Caco-2 (cell line): ENCODE results near the gene EIF1. TPM values are rescaled to one million over a fixed set of nuclear protein-coding genes. Genes with fewer than 3 reads are reported as not detected.
"Not testable (repeated sequence)": the region's sequence is repeated elsewhere in the genome, so short reads cannot be mapped to it uniquely, and the experiment has no call there.

Experiments
- BruUV-seq: library from RNA; stranded (reverse); fragments of 400-500 nt; replicated peaks from 2 replicates; lab custom pipeline; 2021; lab: Mats Ljungman, UMichigan
- CTCF ChIA-PET: fragments of 300-600 bp; sonication (Branson Sonifier 250); formaldehyde crosslinking; loops from one replicate; lab custom pipeline; 2022; ENCODE audit warnings: antibody characterized with exemption; lab: Charles Lee
- POLR2A ChIA-PET: fragments of 300-600 bp; sonication (Branson Sonifier 250); formaldehyde crosslinking; loops from one replicate; lab custom pipeline; 2022; ENCODE audit warnings: antibody characterized with exemption; lab: Charles Lee
- DNase-seq, 2 experiments: peaks; one replicate each; pipeline versions ENCODE4 v3.0.0 to v3.0.0-alpha.2; 2020 to 2022
- H3K27me3 ChIP-seq: replicated peaks from 2 replicates; pipeline ENCODE4 v1.6.0; 2011; ENCODE audit warnings: low read length; ENCODE audit not compliant: control insufficient read depth, insufficient read depth
- H3K36me3 ChIP-seq: 2 replicates; pipeline ENCODE4 v1.5.1; 2011; ENCODE audit warnings: low read length; ENCODE audit not compliant: control insufficient read depth, insufficient read depth
- H3K4me1 ChIP-seq: fragments of 250-450 bp; sonication (Bioruptor Pico); 2 replicates; pipeline ENCODE4 v1.5.1; 2020; ENCODE audit warnings: mild to moderate bottlenecking
- H3K4me3 ChIP-seq: 2 replicates; pipeline ENCODE4 v1.5.1; 2011; ENCODE audit warnings: low read depth, mild to moderate bottlenecking, control low read depth, low read length
- H3K9me3 ChIP-seq: fragments of 250-450 bp; sonication (Bioruptor Pico); 2 replicates; pipeline ENCODE4 v1.5.1; 2020; ENCODE audit warnings: mild to moderate bottlenecking, moderate library complexity
- H3K27ac Mint-ChIP-seq: one replicate; pipeline ENCODE4 v1.8.0; 2022; ENCODE audit warnings: mixed read lengths; ENCODE audit not compliant: unreplicated experiment
- H3K27me3 Mint-ChIP-seq: one replicate; pipeline ENCODE4 v1.8.0; 2022; ENCODE audit warnings: mixed read lengths; ENCODE audit not compliant: insufficient read depth, unreplicated experiment
- H3K36me3 Mint-ChIP-seq: one replicate; pipeline ENCODE4 v1.8.0; 2022; ENCODE audit warnings: mild to moderate bottlenecking, mixed read lengths; ENCODE audit not compliant: insufficient read depth, unreplicated experiment
- H3K4me1 Mint-ChIP-seq: one replicate; pipeline ENCODE4 v1.8.0; 2022; ENCODE audit warnings: low read depth, mixed read lengths; ENCODE audit not compliant: unreplicated experiment
- H3K4me3 Mint-ChIP-seq: one replicate; pipeline ENCODE4 v1.8.0; 2022; ENCODE audit warnings: mild to moderate bottlenecking, moderate library complexity, mixed read lengths; ENCODE audit not compliant: unreplicated experiment
- H3K9me3 Mint-ChIP-seq: one replicate; pipeline ENCODE4 v1.8.0; 2022; ENCODE audit warnings: mixed read lengths; ENCODE audit not compliant: unreplicated experiment
- CTCF ChIP-seq, 2 experiments: fragments of 200-600 bp in 1 of 2; IDR thresholded peaks; 1 replicate in 1 of 2; 2 replicates in 1 of 2; pipeline versions ENCODE4 v1.5.1 to v1.8.0; 2011 to 2022; ENCODE audit warnings: antibody characterized with exemption in 1 of 2, control low read depth in 1 of 2, inconsistent platforms in 1 of 2, low read depth in 1 of 2, low read length in 1 of 2, mild to moderate bottlenecking in 1 of 2, moderate library complexity in 1 of 2; ENCODE audit not compliant: insufficient read depth in 1 of 2, severe bottlenecking in 1 of 2, unreplicated experiment in 1 of 2
- intact Hi-C: fragments of 100-400 bp; cut with micrococcal nuclease; formaldehyde crosslinking; loops from one replicate; pipeline ENCODE4 v1.10.0; 2022; ENCODE audit not compliant: unreplicated experiment
- total RNA-seq: library from RNA; stranded (reverse); gene quantifications from 2 replicates; pipeline ENCODE4 v1.2.3, GENCODE V29; 2022

EIF1 gene
- total RNA-seq, 1 experiment from 2014 or later: 783 TPM

DNA sequence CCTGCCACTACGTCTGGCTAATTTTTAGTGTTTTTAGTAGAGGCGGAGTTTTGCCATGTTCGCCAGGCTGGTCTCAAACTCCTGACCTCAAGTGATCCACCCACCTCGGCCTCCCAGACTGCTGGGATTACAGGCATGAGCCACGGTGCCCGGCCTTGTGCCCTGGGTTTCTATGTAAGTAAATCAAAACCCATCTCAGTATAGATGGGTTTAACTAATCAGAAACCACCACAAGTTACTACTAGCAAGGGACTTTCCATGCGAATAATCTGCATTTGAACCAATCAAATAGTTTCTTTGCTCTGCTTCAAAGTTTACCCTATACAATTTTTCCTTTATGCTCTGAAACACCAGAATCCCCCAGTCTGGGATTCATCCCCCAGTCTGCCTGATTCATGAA is 16.5 kb upstream of the EIF1 start:
- TF ChIP-seq CTCF (IDR thresholded peaks at IDR 0.05; ENCODE audit: insufficient read depth in 1 of 2, low read depth in 1 of 2, low read length in 1 of 2, severe bottlenecking in 1 of 2, unreplicated experiment in 1 of 2): no peak
- Histone ChIP-seq H3K27me3 (no peaks in the 10 kb centered on the region), H3K4me3 (no peak overlapping the region), H3K9me3 (no peaks in the 10 kb centered on the region; the same call in 1 of the 2 replicates), H3K36me3 (no peaks in the 10 kb centered on the region), H3K4me1 (peaks cover 28% of the 10 kb centered on the region)
- BruUV-seq: no TSS peak
- Mint-ChIP-seq H3K36me3 (peaks cover 11% of the 10 kb centered on the region), H3K4me3 (no peak overlapping the region), H3K9me3 (peaks cover 1% of the 10 kb centered on the region), H3K27ac (no peak overlapping the region), H3K4me1 (peaks cover 26% of the 10 kb centered on the region), H3K27me3 (no peaks in the 10 kb centered on the region)
- ChIA-PET CTCF (interaction anchor here (0.6 kb wide), 1 partner anchor 260 kb away, joined by 3 read pairs; no protein-coding TSS in a partner anchor), POLR2A (no interaction called here)
- intact Hi-C loops: no loop called here
- DNase-seq: no peak

GRCh38 chr17:41675157-41676057 is 13.3 kb upstream of the EIF1 start:
- not testable (repeated sequence) for BruUV-seq
- H3K4me1 ChIP-seq: peaks cover 23% of the 10 kb centered on the region

More at GRCh38 chr17:41675157-41676057, 13.3 kb upstream of the EIF1 start:
- not testable (repeated sequence) for DNase-seq, H3K27me3 ChIP-seq, H3K27me3 Mint-ChIP-seq, H3K36me3 Mint-ChIP-seq, H3K36me3 ChIP-seq, H3K9me3 Mint-ChIP-seq, H3K4me3 ChIP-seq, H3K9me3 ChIP-seq
- intact Hi-C loops: loop anchor here (1.0 kb wide), 1 partner anchor 13 kb away; the partner anchor contains the start of gene EIF1
- peak overlapping the region; percentile 35 for H3K4me3 Mint-ChIP-seq
- peaks cover 26% of the 10 kb centered on the region for H3K4me1 Mint-ChIP-seq
- peak overlapping the region; percentile 93 for H3K27ac Mint-ChIP-seq
- TF ChIP-seq CTCF (IDR thresholded peaks at IDR 0.05; ENCODE audit: insufficient read depth in 1 of 2, low read depth in 1 of 2, low read length in 1 of 2, severe bottlenecking in 1 of 2, unreplicated experiment in 1 of 2): peak in 1 of 2 experiments; percentile 24
- POLR2A ChIA-PET: interaction anchor here (1.9 kb wide), 1 partner anchor 13 kb away, joined by 14 read pairs; the partner anchor contains the start of gene EIF1
- CTCF ChIA-PET: interaction anchor here (0.9 to 2.1 kb wide), 2 partner anchors 9 to 13 kb away, joined by 4 to 11 read pairs; partner anchors contain the start of gene EIF1
